ENCODE results near the gene HAGH. TPM values are rescaled to one million over a fixed set of nuclear protein-coding genes. Genes with fewer than 3 reads are reported as not detected.

Gene HAGH
- total RNA-seq = 67.4 TPM

GRCh38 chr16:1826691-1827573 is at the start of gene HAGH, which contains the start of gene FAHD1:
Gene HAGH, minus strand, starts transcription at chr16:1826825. Its CDS starts 38 bp downstream, at chr16:1826787.
Gene FAHD1, plus strand, starts transcription at chr16:1827206. Its CDS starts 33 bp downstream, at chr16:1827239.

GRCh38 chr16:1871974-1872635 is 45.5 kb upstream of the HAGH start, which contains the start of gene MEIOB:
Gene MEIOB, minus strand, starts transcription at chr16:1872164. Its CDS starts 3,989 bp downstream, at chr16:1868175.

GRCh38 chr16:1793578-1794220 is 32.9 kb downstream of the HAGH start, which contains the start of gene IGFALS:
Gene IGFALS, minus strand, starts transcription at chr16:1793705. Its CDS starts 53 bp downstream, at chr16:1793652.

GRCh38 chr16:1782408-1783264 is 44.0 kb downstream of the HAGH start, which contains the start of the genes NUBP2 and SPSB3:
Gene NUBP2, plus strand, starts transcription at chr16:1782960. Its CDS starts 61 bp downstream, at chr16:1783021.
Gene SPSB3, minus strand, starts transcription at chr16:1782571. Its CDS starts 1,088 bp downstream, at chr16:1781483.

GRCh38 chr16:1772908-1773702 is 53.5 kb downstream of the HAGH start, which contains the start of gene MRPS34:
Gene MRPS34, minus strand, starts transcription at chr16:1773134. Its CDS starts 15 bp downstream, at chr16:1773119.

GRCh38 chr16:1772362-1772907 is 54.2 kb downstream of the HAGH start, which contains the start of gene EME2:
Gene EME2, plus strand, starts transcription at chr16:1772810. Its CDS starts 418 bp downstream, at chr16:1773228.

GRCh38 chr16:1771188-1771863 is 55.3 kb downstream of the HAGH start, which contains the start of gene NME3:
Gene NME3, minus strand, starts transcription at chr16:1771543. Its CDS starts 9 bp downstream, at chr16:1771534.

Other genes starting within 250 kb of the HAGH start
- gene IFT140, start 214.8 kb downstream of the HAGH start, total RNA-seq = 42.7 TPM
- gene CRAMP1, start 214.5 kb downstream of the HAGH start, total RNA-seq = 10.1 TPM
- 35.1 TPM for gene JPT2, start 148.5 kb downstream of the HAGH start, total RNA-seq
- 85.8 TPM for gene MAPK8IP3, start 120.6 kb downstream of the HAGH start, total RNA-seq
- gene NME3, start 55.3 kb downstream of the HAGH start, total RNA-seq = 23.8 TPM
- gene EME2, start 54.0 kb downstream of the HAGH start, total RNA-seq = 12.0 TPM
- gene MRPS34, start 53.7 kb downstream of the HAGH start, total RNA-seq = 34.4 TPM
- 44.5 TPM for gene SPSB3, start 44.3 kb downstream of the HAGH start, total RNA-seq
- gene NUBP2, start 43.9 kb downstream of the HAGH start, total RNA-seq = 36.2 TPM
- gene IGFALS, start 33.1 kb downstream of the HAGH start, total RNA-seq = not detected
- 44.3 TPM for gene FAHD1, start 381 bp upstream of the HAGH start, total RNA-seq
- 1.8 TPM for gene MEIOB, start 45.3 kb upstream of the HAGH start, total RNA-seq
- not detected for gene HS3ST6, start 91.6 kb upstream of the HAGH start, total RNA-seq
- gene MSRB1, start 116.4 kb upstream of the HAGH start, total RNA-seq = 6.7 TPM
- gene RPL3L, start 127.9 kb upstream of the HAGH start, total RNA-seq = not detected
- 93.0 TPM for gene NDUFB10, start 132.7 kb upstream of the HAGH start, total RNA-seq
- 1,359 TPM for gene RPS2, start 138.0 kb upstream of the HAGH start, total RNA-seq
- not detected for gene RNF151, start 140.0 kb upstream of the HAGH start, total RNA-seq
- gene TBL3, start 145.2 kb upstream of the HAGH start, total RNA-seq = 13.1 TPM
- gene NOXO1, start 154.6 kb upstream of the HAGH start, total RNA-seq = 1.2 TPM
- gene GFER, start 157.4 kb upstream of the HAGH start, total RNA-seq = 14.1 TPM
- gene SYNGR3, start 163.1 kb upstream of the HAGH start, total RNA-seq = 112 TPM
- gene ZNF598, start 183.0 kb upstream of the HAGH start, total RNA-seq = 7.8 TPM
- not detected for gene NPW, start 193.0 kb upstream of the HAGH start, total RNA-seq
- gene NHERF2, start 200.1 kb upstream of the HAGH start, total RNA-seq = 23.5 TPM
- gene NTHL1, start 221.0 kb upstream of the HAGH start, total RNA-seq = 26.8 TPM
- gene TSC2, start 221.2 kb upstream of the HAGH start, total RNA-seq = 70.4 TPM

Data from diencephalon (tissue), 1 donor.